ENCODE measurements around the gene KIAA1217. TPM values are rescaled to one million over a fixed set of nuclear protein-coding genes. Genes with fewer than 3 reads are reported as not detected.

The KIAA1217 gene
- total and polyA plus RNA-seq, 2 of the 8 experiments (the other 6 are each of a cell fraction or from before 2014, with no cell fraction given) = 4.5 to 15.6 TPM

DNA sequence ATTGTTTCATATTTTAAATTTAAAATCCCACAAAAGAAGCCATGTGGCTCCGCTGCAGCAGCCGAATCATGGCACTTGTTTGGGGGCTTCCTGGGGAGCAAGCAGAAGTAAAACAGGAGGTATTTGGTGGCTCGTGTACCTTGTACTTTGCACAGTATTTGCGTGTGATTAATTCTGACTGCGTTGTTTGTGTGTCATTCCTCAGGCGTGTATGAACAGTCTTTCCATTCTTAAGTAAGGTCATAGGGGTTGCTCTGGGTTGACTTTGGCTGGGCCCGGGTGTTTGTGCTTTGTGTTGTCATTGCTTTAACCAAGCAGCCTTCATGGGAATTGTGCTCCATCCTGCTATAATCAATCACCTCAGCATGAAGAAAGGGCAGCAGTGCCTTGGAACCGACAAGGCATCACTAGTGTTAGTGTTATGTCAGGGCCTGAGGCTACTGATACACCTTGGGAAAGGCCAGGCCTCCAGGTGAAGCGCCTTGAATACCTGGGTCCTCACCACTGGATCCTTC lies 332.4 kb downstream of the KIAA1217 start (continued):
- TF ChIP-seq, protein P1, sequence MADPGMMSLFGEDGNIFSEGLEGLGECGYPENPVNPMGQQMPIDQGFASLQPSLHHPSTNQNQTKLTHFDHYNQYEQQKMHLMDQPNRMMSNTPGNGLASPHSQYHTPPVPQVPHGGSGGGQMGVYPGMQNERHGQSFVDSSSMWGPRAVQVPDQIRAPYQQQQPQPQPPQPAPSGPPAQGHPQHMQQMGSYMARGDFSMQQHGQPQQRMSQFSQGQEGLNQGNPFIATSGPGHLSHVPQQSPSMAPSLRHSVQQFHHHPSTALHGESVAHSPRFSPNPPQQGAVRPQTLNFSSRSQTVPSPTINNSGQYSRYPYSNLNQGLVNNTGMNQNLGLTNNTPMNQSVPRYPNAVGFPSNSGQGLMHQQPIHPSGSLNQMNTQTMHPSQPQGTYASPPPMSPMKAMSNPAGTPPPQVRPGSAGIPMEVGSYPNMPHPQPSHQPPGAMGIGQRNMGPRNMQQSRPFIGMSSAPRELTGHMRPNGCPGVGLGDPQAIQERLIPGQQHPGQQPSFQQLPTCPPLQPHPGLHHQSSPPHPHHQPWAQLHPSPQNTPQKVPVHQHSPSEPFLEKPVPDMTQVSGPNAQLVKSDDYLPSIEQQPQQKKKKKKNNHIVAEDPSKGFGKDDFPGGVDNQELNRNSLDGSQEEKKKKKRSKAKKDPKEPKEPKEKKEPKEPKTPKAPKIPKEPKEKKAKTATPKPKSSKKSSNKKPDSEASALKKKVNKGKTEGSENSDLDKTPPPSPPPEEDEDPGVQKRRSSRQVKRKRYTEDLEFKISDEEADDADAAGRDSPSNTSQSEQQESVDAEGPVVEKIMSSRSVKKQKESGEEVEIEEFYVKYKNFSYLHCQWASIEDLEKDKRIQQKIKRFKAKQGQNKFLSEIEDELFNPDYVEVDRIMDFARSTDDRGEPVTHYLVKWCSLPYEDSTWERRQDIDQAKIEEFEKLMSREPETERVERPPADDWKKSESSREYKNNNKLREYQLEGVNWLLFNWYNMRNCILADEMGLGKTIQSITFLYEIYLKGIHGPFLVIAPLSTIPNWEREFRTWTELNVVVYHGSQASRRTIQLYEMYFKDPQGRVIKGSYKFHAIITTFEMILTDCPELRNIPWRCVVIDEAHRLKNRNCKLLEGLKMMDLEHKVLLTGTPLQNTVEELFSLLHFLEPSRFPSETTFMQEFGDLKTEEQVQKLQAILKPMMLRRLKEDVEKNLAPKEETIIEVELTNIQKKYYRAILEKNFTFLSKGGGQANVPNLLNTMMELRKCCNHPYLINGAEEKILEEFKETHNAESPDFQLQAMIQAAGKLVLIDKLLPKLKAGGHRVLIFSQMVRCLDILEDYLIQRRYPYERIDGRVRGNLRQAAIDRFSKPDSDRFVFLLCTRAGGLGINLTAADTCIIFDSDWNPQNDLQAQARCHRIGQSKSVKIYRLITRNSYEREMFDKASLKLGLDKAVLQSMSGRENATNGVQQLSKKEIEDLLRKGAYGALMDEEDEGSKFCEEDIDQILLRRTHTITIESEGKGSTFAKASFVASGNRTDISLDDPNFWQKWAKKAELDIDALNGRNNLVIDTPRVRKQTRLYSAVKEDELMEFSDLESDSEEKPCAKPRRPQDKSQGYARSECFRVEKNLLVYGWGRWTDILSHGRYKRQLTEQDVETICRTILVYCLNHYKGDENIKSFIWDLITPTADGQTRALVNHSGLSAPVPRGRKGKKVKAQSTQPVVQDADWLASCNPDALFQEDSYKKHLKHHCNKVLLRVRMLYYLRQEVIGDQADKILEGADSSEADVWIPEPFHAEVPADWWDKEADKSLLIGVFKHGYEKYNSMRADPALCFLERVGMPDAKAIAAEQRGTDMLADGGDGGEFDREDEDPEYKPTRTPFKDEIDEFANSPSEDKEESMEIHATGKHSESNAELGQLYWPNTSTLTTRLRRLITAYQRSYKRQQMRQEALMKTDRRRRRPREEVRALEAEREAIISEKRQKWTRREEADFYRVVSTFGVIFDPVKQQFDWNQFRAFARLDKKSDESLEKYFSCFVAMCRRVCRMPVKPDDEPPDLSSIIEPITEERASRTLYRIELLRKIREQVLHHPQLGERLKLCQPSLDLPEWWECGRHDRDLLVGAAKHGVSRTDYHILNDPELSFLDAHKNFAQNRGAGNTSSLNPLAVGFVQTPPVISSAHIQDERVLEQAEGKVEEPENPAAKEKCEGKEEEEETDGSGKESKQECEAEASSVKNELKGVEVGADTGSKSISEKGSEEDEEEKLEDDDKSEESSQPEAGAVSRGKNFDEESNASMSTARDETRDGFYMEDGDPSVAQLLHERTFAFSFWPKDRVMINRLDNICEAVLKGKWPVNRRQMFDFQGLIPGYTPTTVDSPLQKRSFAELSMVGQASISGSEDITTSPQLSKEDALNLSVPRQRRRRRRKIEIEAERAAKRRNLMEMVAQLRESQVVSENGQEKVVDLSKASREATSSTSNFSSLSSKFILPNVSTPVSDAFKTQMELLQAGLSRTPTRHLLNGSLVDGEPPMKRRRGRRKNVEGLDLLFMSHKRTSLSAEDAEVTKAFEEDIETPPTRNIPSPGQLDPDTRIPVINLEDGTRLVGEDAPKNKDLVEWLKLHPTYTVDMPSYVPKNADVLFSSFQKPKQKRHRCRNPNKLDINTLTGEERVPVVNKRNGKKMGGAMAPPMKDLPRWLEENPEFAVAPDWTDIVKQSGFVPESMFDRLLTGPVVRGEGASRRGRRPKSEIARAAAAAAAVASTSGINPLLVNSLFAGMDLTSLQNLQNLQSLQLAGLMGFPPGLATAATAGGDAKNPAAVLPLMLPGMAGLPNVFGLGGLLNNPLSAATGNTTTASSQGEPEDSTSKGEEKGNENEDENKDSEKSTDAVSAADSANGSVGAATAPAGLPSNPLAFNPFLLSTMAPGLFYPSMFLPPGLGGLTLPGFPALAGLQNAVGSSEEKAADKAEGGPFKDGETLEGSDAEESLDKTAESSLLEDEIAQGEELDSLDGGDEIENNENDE (IDR thresholded peaks at IDR 0.05; ENCODE audit: insufficient replicate concordance, low read length) = no peak
- TF ChIP-seq POU5F1 (IDR thresholded peaks at IDR 0.05; ENCODE audit: low read depth, low read length) (no peak), BACH1 (IDR thresholded peaks at IDR 0.05; ENCODE audit: low read length) (no peak), TBP (IDR thresholded peaks at IDR 0.05; ENCODE audit: low read depth, low read length) (no peak)

Data from H1 (cell line).